OCI-LY3 (cell line): ENCODE results near the gene PDXK.

ENCODE experiments used
- H2AFZ ChIP-seq: fragments of 200-600, 300-600 bp; shearing (Covaris generic); 2 replicates; pipeline ENCODE4 v1.6.0; 2014; ENCODE audit warnings: antibody characterized with exemption, low read depth, low read length
- H3K27ac ChIP-seq: fragments of 200-600, 300-600 bp; sonication (generic); 2 replicates; pipeline ENCODE4 v1.5.1; 2014; ENCODE audit warnings: mild to moderate bottlenecking, low read length, moderate library complexity, mixed read lengths
- H3K27me3 ChIP-seq: fragments of 200-600, 300-600 bp; sonication (generic); 2 replicates; pipeline ENCODE4 v1.6.1; 2014; ENCODE audit warnings: low read depth, low read length, mixed read lengths
- H3K36me3 ChIP-seq: fragments of 200-600, 300-600 bp; sonication (generic); replicated peaks from 2 replicates; pipeline ENCODE3; 2014; ENCODE audit warnings: low read depth, low read length, mixed read lengths
- H3K4me1 ChIP-seq: fragments of 300-600, 200-600 bp; sonication (generic); 2 replicates; pipeline ENCODE4 v1.6.1; 2014; ENCODE audit warnings: low read length, mixed read lengths
- H3K4me2 ChIP-seq: fragments of 200-600, 300-600 bp; sonication (generic); 2 replicates; pipeline ENCODE4 v1.6.1; 2014; ENCODE audit warnings: low read length, mixed read lengths
- H3K4me3 ChIP-seq: fragments of 300-600, 200-600 bp; sonication (generic); 2 replicates; pipeline ENCODE4 v1.5.1; 2014; ENCODE audit warnings: antibody characterized with exemption, mild to moderate bottlenecking, low read length, moderate library complexity
- H3K79me2 ChIP-seq: fragments of 300-600, 200-600 bp; shearing (Covaris generic); 2 replicates; pipeline ENCODE4 v1.6.1; 2014; ENCODE audit warnings: mild to moderate bottlenecking, low read length, mixed read lengths
- H3K9ac ChIP-seq: fragments of 300-600, 200-600 bp; shearing (Covaris generic); 2 replicates; pipeline ENCODE4 v1.6.0; 2014; ENCODE audit warnings: mild to moderate bottlenecking, low read length, moderate library complexity
- H3K9me3 ChIP-seq: fragments of 200-600, 300-600 bp; shearing (Covaris generic); 2 replicates; pipeline ENCODE4 v1.6.1; 2014; ENCODE audit warnings: low read length, mixed read lengths; ENCODE audit not compliant: insufficient read depth
- H4K20me1 ChIP-seq: fragments of 200-600, 300-600 bp; sonication (generic); 2 replicates; pipeline ENCODE4 v1.6.1; 2016; ENCODE audit warnings: low read length, mixed read lengths; ENCODE audit not compliant: insufficient read depth
- EZH2phosphoT487 ChIP-seq: fragments of 200-600 bp; shearing (Covaris generic); IDR thresholded peaks from 2 replicates; pipeline ENCODE4 v1.6.1; 2018; ENCODE audit warnings: antibody characterized with exemption, mixed run types, low read depth
- TF ChIP-seq, protein P1 (sequence below): fragments of 200-600, 300-600 bp; sonication (generic); IDR thresholded peaks from 2 replicates; pipeline ENCODE4 v1.5.1; 2014; ENCODE audit warnings: antibody characterized with exemption, low read length, low read depth

PDXK gene

DNA sequence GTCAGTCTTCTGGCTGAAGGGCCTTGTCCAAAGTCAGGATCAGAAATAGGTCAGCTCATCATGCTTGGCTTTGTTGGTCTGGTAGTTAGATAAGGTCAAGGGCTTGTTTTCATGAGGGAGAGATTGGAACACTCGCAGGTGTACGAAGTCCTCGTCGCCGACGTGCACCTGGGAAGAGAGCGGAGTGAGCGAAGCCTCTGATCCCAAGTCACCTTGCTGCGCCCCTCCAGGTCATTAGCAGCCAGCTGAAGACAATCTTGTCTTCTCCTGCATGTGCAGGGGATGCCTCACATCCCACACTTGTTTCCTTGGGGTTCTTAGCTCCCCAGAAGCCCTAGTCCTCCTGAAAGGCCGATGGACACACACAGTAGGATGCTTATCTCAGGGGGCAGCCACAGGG, 55.2 kb downstream of the PDXK start:
- Histone ChIP-seq H3K4me1 (peaks cover 17% of the 10 kb centered on the region), H3K4me3 (no peak overlapping the region), H2AFZ (no peak overlapping the region), H3K79me2 (peaks cover 3% of the 10 kb centered on the region; the same call in 1 of the 2 replicates), H3K4me2 (no peak overlapping the region), H3K9me3 (no peaks in the 10 kb centered on the region), H3K27ac (no peak overlapping the region), H4K20me1 (no peaks in the 10 kb centered on the region), H3K36me3 (peaks cover 3% of the 10 kb centered on the region), H3K27me3 (no peaks in the 10 kb centered on the region), H3K9ac (no peak overlapping the region)
- TF ChIP-seq, protein P1, sequence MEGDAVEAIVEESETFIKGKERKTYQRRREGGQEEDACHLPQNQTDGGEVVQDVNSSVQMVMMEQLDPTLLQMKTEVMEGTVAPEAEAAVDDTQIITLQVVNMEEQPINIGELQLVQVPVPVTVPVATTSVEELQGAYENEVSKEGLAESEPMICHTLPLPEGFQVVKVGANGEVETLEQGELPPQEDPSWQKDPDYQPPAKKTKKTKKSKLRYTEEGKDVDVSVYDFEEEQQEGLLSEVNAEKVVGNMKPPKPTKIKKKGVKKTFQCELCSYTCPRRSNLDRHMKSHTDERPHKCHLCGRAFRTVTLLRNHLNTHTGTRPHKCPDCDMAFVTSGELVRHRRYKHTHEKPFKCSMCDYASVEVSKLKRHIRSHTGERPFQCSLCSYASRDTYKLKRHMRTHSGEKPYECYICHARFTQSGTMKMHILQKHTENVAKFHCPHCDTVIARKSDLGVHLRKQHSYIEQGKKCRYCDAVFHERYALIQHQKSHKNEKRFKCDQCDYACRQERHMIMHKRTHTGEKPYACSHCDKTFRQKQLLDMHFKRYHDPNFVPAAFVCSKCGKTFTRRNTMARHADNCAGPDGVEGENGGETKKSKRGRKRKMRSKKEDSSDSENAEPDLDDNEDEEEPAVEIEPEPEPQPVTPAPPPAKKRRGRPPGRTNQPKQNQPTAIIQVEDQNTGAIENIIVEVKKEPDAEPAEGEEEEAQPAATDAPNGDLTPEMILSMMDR = no peak
- TF ChIP-seq EZH2phosphoT487 = no peak

DNA sequence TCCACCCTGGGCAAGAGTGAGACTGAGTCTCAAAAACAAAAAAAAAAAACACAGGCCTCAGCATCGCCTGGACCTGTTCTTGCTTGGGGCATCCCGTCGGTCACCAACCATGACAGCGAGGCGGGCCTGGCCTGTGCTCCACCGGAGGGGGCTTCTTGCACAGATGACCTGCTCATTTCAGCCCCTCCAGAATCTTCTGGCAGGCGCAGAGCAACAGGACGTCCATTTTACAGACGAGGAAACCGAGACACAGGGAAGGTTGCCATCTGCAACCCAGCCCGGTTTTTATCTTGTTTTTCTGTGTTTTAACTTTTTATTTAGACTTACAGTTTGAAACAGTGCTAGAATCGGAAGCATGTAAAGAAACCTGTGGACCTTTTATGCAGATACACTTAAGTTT, 56.3 kb downstream of the PDXK start:
- TF ChIP-seq, protein P1 = no peak
- TF ChIP-seq EZH2phosphoT487 = no peak
- peaks cover 19% of the 10 kb centered on the region for H3K4me1 ChIP-seq
- peak overlapping the region; percentile 90 for H3K4me2 ChIP-seq
- H3K9me3 ChIP-seq = no peaks in the 10 kb centered on the region
- H3K9ac ChIP-seq = peak overlapping the region; percentile 63; the same call in 1 of the 2 replicates
- H3K36me3 ChIP-seq = peaks cover 3% of the 10 kb centered on the region
- peaks cover 3% of the 10 kb centered on the region; the same call in 1 of the 2 replicates for H3K79me2 ChIP-seq
- H4K20me1 ChIP-seq = no peaks in the 10 kb centered on the region
- H3K4me3 ChIP-seq = peak overlapping the region; percentile 93
- H3K27ac ChIP-seq = no peak overlapping the region
- no peak overlapping the region for H2AFZ ChIP-seq
- H3K27me3 ChIP-seq = no peaks in the 10 kb centered on the region

DNA sequence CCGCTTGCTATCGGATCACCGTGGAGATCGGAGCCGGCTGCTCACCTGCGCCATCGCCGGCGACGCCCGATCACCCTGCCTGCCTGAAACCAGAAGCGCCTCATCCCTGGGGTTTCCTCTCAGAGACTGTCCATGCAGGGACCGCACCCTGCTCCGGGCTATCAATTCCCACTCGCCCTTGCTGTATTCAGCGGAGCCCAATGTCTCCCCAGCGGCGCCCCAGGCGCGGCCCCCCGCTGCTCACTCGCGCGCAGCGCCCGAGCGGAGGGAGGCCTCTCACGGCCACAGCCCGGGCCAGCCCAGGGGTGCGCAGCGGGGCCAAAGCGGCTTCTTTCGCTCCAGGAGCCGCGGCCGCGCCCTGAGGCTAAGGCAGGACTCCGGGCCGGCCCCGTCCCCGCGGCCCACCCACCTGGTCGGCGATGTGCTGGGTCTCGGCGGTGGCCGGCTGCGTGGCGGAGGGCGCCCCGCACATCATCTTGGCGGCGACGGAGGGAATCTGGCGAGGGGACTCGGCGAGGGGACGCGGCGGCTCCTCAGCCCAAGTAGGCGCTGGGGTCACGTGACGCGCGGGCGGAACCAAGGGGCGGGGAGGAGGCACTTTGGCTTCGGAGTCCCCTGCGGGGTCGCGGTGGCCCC, 57.0 kb downstream of the PDXK start, which contains the start of gene CSTB:
Gene CSTB (minus strand): TSS at position 514 of the 636 bp plus-strand sequence. CDS start 39 bp downstream, at position 475.
- Histone ChIP-seq H2AFZ (peak within 1 kb of the TSS; percentile 83; the same call in 1 of the 2 replicates), H3K27me3 (no peaks in the 10 kb centered on the region), H3K4me3 (peak within 1 kb of the TSS; percentile 93), H3K27ac (no peak within 1 kb of the TSS), H3K9ac (peak within 1 kb of the TSS; percentile 63), H4K20me1 (no peaks in the 10 kb centered on the region), H3K4me2 (peak within 1 kb of the TSS; percentile 90), H3K4me1 (peaks cover 19% of the 10 kb centered on the region), H3K9me3 (no peaks in the 10 kb centered on the region), H3K36me3 (peaks cover 3% of the 10 kb centered on the region), H3K79me2 (peaks cover 3% of the 10 kb centered on the region; the same call in 1 of the 2 replicates)
- TF ChIP-seq, protein P1 = no peak
- TF ChIP-seq EZH2phosphoT487 = no peak

DNA sequence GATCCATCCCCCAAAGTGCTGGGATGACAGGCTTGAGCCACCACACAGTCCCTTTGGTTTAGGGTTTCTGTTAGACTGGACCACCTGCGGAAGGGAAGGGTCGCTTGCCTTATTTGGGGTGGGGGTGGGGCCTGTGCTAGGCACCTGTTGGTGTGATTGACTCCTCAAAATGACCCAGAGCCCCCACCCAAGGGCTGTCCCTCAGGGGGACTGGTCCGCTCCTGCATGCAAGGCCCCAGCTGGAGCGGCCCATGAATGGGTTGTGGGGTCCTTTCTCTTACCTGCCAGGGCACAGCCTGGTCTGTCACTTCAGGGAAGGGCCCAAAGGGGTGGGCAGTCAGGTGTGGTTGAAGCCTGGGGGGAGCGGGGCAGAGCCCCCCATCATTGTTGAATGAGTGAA, 59.0 kb downstream of the PDXK start:
- Histone ChIP-seq H3K9me3 (no peaks in the 10 kb centered on the region), H3K79me2 (peaks cover 3% of the 10 kb centered on the region; the same call in 1 of the 2 replicates), H2AFZ (no peak overlapping the region), H3K36me3 (no peaks in the 10 kb centered on the region), H3K27ac (no peak overlapping the region), H3K27me3 (no peaks in the 10 kb centered on the region), H3K4me3 (no peak overlapping the region), H3K4me1 (peaks cover 25% of the 10 kb centered on the region), H3K9ac (no peak overlapping the region), H4K20me1 (no peaks in the 10 kb centered on the region), H3K4me2 (no peak overlapping the region)
- no peak for TF ChIP-seq EZH2phosphoT487
- TF ChIP-seq, protein P1 = no peak
